Stimulated activated naive CD8-positive, alpha-beta T cell treated with anti-CD3 and anti-CD28 coated beads, Interleukin-15, amount 100 ng/mL, for 72 hours (primary cell): Measurements from ENCODE around the gene KCNK1.
A peak's percentile ranks its signal among the peaks of the same experiment; 100 is the strongest.
"Not testable (repeated sequence)": the region's sequence is repeated elsewhere in the genome, so short reads cannot be mapped to it uniquely, and the experiment has no call there.

Experiments used
- ATAC-seq: fragments of 150-1000 bp; cut with Tn5 transposase; 2 replicates; pipeline ENCODE4 v1.10.0; 2021; ENCODE audit warnings: mild to moderate bottlenecking, moderate library complexity
- DNase-seq, 2 donors: peaks; one replicate each; pipeline ENCODE4 v3.0.0; 2021 to 2022
- H3K27ac Mint-ChIP-seq, 2 donors: one replicate each; pipeline ENCODE4 v1.8.0; 2022; ENCODE audit warnings: mild to moderate bottlenecking in 2 of 2, mixed read lengths in 2 of 2, moderate library complexity in 2 of 2
- H3K27me3 Mint-ChIP-seq: one replicate; pipeline ENCODE4 v1.8.0; 2022; ENCODE audit warnings: mixed read lengths
- H3K4me1 Mint-ChIP-seq: one replicate; pipeline ENCODE4 v1.8.0; 2022; ENCODE audit warnings: mild to moderate bottlenecking, mixed read lengths
- H3K4me3 Mint-ChIP-seq, 2 donors: one replicate each; pipeline ENCODE4 v1.8.0; 2022; ENCODE audit warnings: mild to moderate bottlenecking in 2 of 2, mixed read lengths in 2 of 2, moderate library complexity in 1 of 2
- H3K9me3 Mint-ChIP-seq, 2 donors: one replicate each; pipeline ENCODE4 v1.8.0; 2022; ENCODE audit warnings: mixed read lengths in 2 of 2

KCNK1 gene

GRCh38 chr1:233679591-233680373, 65.9 kb downstream of the KCNK1 start:
- ATAC-seq (no peak), DNase-seq (no peak)
- H3K4me1 Mint-ChIP-seq = no peaks in the 10 kb centered on the region
- H3K4me3 Mint-ChIP-seq = no peak overlapping the region
- H3K27ac Mint-ChIP-seq = peak overlapping the region in 1 of 2 donors; percentile 29
- H3K27me3 Mint-ChIP-seq = no peaks in the 10 kb centered on the region
- H3K9me3 Mint-ChIP-seq = no peaks in the 10 kb centered on the region

- ATAC-seq = no peak
- H3K9me3 Mint-ChIP-seq = no peaks in the 10 kb centered on the region
- no peaks in the 10 kb centered on the region for H3K4me1 Mint-ChIP-seq
- no peak overlapping the region for H3K4me3 Mint-ChIP-seq
- H3K27me3 Mint-ChIP-seq = no peaks in the 10 kb centered on the region
- no peak overlapping the region for H3K27ac Mint-ChIP-seq
- no peak for DNase-seq
Observed at GRCh38 chr1:233681285-233681684, 67.4 kb downstream of the KCNK1 start.

DNA sequence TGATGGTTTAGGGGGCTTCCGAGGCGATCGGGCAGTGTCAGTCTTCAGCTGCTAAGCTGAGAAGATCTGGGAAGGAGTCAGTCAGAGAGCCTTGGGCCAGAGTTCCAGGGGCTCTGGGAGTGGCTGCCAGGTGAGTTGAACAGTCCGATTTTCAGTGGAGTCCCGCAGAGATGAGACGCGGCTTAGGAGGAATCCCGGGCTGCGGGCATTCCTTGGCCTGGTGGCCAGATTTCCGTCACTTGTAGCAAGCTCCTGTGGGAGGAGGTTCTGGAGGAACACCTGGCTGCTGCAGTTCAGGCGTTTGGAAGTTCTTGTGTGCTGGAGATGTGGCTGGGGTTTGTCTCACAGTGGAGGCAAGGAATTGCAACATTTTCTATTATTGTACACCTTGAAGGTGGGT, 72.7 kb downstream of the KCNK1 start:
- peaks cover 15% of the 10 kb centered on the region for H3K27me3 Mint-ChIP-seq
- DNase-seq, H3K9me3 Mint-ChIP-seq, ATAC-seq, H3K4me1 Mint-ChIP-seq, H3K4me3 Mint-ChIP-seq, H3K27ac Mint-ChIP-seq: not testable (repeated sequence)

DNA sequence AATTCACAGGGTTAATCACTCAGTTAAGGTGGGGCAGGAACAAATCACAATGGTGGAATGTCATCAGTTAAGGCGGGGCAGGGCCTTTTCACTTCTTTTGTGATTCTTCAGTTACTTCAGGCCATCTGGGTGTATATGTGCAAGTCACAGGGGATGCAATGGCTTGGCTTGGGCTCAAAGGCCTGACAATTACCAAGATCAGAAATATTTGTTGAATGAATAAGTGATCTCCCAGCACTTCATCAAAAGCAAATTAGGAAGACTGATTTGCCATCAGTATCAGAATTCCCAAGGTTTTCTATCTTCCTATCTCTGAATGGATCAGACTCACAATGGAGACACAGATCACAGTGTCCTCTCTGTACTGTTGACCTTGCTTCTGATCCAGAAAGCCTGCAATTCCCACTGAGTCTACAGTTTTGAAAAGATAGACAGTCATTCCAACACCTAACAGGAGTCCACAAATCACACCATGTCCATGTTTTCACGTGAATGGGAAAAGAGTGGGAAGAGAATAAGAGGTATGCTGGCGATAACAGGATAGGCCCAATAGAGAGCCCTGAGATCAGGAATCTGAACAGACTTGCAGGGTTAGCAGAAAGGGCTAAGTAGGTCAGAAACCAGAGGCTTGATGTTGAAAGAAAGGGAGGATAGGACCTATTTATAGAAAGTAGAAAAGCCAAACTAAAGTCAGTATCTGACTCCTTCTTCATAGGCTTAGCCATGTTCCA, 75.3 kb downstream of the KCNK1 start:
- DNase-seq = no peak
- no peak overlapping the region for H3K27ac Mint-ChIP-seq
- H3K4me3 Mint-ChIP-seq = no peak overlapping the region
- H3K27me3 Mint-ChIP-seq = peaks cover 21% of the 10 kb centered on the region
- no peaks in the 10 kb centered on the region for H3K4me1 Mint-ChIP-seq
- no peaks in the 10 kb centered on the region for H3K9me3 Mint-ChIP-seq
- ATAC-seq = no peak

GRCh38 chr1:233689748-233690254, 75.9 kb downstream of the KCNK1 start:
- Mint-ChIP-seq H3K4me3 (no peak overlapping the region), H3K27me3 (peaks cover 21% of the 10 kb centered on the region), H3K4me1 (no peaks in the 10 kb centered on the region), H3K9me3 (no peaks in the 10 kb centered on the region), H3K27ac (no peak overlapping the region)
- ATAC-seq (no peak), DNase-seq (no peak)

GRCh38 chr1:233695901-233696300, 82.0 kb downstream of the KCNK1 start:
- Mint-ChIP-seq H3K27me3 (peaks cover 38% of the 10 kb centered on the region), H3K27ac (no peak overlapping the region), H3K4me1 (no peaks in the 10 kb centered on the region), H3K4me3 (no peak overlapping the region), H3K9me3 (no peaks in the 10 kb centered on the region)
- DNase-seq (no peak), ATAC-seq (no peak)

DNA sequence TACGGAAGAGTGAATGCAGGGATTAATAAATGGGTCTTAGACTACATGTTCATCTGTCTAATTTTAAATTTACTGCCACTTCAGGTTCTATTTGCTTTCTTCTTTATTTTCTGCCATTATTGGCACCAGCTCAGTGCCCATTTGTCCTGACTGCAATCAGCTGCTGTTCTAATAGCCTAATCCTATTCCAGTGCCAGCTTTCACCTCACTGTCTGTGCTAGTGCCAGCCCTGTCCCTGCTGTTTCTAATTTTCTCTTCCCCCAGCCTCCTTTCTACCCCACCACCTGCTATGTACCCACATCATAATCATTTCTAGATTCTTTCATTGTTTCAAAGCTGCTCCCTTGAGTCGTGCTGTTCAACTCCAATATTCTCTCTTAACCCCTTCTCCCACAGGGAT, 86.4 kb downstream of the KCNK1 start:
- DNase-seq (no peak), ATAC-seq (no peak)
- Mint-ChIP-seq H3K27me3 (peaks cover 30% of the 10 kb centered on the region), H3K9me3 (no peaks in the 10 kb centered on the region), H3K27ac (no peak overlapping the region), H3K4me3 (no peak overlapping the region), H3K4me1 (no peaks in the 10 kb centered on the region)

- Mint-ChIP-seq H3K4me1 (no peaks in the 10 kb centered on the region), H3K4me3 (no peak overlapping the region), H3K9me3 (peaks cover 10 to 14% of the 10 kb centered on the region in 2 donors), H3K27ac (no peak overlapping the region), H3K27me3 (peaks cover 23% of the 10 kb centered on the region)
- DNase-seq (no peak), ATAC-seq (no peak)
Observed at GRCh38 chr1:233704170-233704897, 90.4 kb downstream of the KCNK1 start.

GRCh38 chr1:233704898-233705723, 91.2 kb downstream of the KCNK1 start:
- DNase-seq (no peak), ATAC-seq (no peak)
- H3K9me3 Mint-ChIP-seq = peaks cover 10 to 14% of the 10 kb centered on the region in 2 donors
- H3K4me3 Mint-ChIP-seq = no peak overlapping the region
- H3K27ac Mint-ChIP-seq = no peak overlapping the region
- H3K27me3 Mint-ChIP-seq = peaks cover 20% of the 10 kb centered on the region
- H3K4me1 Mint-ChIP-seq = no peaks in the 10 kb centered on the region

GRCh38 chr1:233707153-233707879, 93.4 kb downstream of the KCNK1 start:
- no peak for DNase-seq
- Mint-ChIP-seq H3K4me3 (no peak overlapping the region), H3K27me3 (peaks cover 11% of the 10 kb centered on the region), H3K9me3 (peaks cover 12 to 14% of the 10 kb centered on the region in 2 donors), H3K4me1 (no peaks in the 10 kb centered on the region), H3K27ac (no peak overlapping the region)
- no peak for ATAC-seq

- H3K27ac Mint-ChIP-seq = peak overlapping the region in 1 of 2 donors; percentile 19
- DNase-seq (no peak), ATAC-seq (no peak)
- no peaks in the 10 kb centered on the region for H3K4me1 Mint-ChIP-seq
- H3K27me3 Mint-ChIP-seq = peaks cover 13% of the 10 kb centered on the region
- H3K4me3 Mint-ChIP-seq = no peak overlapping the region
- H3K9me3 Mint-ChIP-seq = peaks cover 14 to 15% of the 10 kb centered on the region in 2 donors
Observed at GRCh38 chr1:233707880-233708815, 94.2 kb downstream of the KCNK1 start.

DNA sequence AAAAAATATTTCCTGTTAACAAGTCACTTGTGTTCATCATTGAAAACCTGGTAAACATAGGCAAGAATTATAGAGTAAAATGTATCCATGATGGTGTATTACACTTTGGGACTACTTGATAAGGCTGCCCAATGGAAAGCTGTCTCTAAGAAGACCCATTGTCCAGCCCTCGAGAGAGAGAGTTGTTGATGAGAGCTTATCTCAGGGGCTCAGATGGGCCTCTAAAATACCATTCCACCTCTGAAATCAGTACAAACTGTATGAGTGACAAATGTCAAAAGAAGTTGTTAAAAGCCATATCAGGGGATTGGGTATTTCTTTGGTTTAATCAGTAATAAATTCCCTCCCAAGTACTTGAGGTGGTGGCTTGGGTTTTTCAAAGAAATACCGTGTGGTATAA, 96.1 kb downstream of the KCNK1 start:
- Mint-ChIP-seq H3K27ac (no peak overlapping the region), H3K4me3 (no peak overlapping the region)

GRCh38 chr1:233710507-233710906, 96.6 kb downstream of the KCNK1 start:
- Mint-ChIP-seq H3K4me3 (no peak overlapping the region), H3K27me3 (peaks cover 18% of the 10 kb centered on the region), H3K9me3 (peaks cover 14 to 15% of the 10 kb centered on the region in 2 donors), H3K27ac (no peak overlapping the region), H3K4me1 (no peaks in the 10 kb centered on the region)
- ATAC-seq (no peak), DNase-seq (no peak)

More for the DNA sequence above, 96.1 kb downstream of the KCNK1 start:
- H3K4me1 Mint-ChIP-seq = no peaks in the 10 kb centered on the region
- peaks cover 18% of the 10 kb centered on the region for H3K27me3 Mint-ChIP-seq
- H3K9me3 Mint-ChIP-seq = peaks cover 14 to 15% of the 10 kb centered on the region in 2 donors
- ATAC-seq (no peak), DNase-seq (no peak)
